CD4-positive, alpha-beta T cell treated with Interleukin-2 at 100 ng/mL for 4 hours (primary cell): Measurements from ENCODE around the gene ALB.

Source experiments
- DNase-seq: peaks from one replicate; pipeline ENCODE4 v3.0.0-alpha.2; 2020; ENCODE audit warnings: low spot score

ALB gene

GRCh38 chr4:73409012-73409862 lies 5.2 kb downstream of the ALB start:
- no peak for DNase-seq

GRCh38 chr4:73409978-73410548 lies 6.0 kb downstream of the ALB start:
- no peak for DNase-seq

GRCh38 chr4:73410916-73411730 lies 7.0 kb downstream of the ALB start:
- no peak for DNase-seq

GRCh38 chr4:73411731-73412414 lies 7.8 kb downstream of the ALB start:
- DNase-seq: no peak

- no peak for DNase-seq
These were observed 9.2 kb downstream of the ALB start for GRCh38 chr4:73413294-73413755.

- DNase-seq: no peak
These were observed 10.8 kb downstream of the ALB start for GRCh38 chr4:73414936-73415271.

GRCh38 chr4:73415807-73416238 lies 11.7 kb downstream of the ALB start:
- no peak for DNase-seq

- DNase-seq: no peak
These were observed 12.5 kb downstream of the ALB start for GRCh38 chr4:73416423-73417087.

- DNase-seq: no peak
These were observed 13.3 kb downstream of the ALB start for GRCh38 chr4:73417342-73417741.

GRCh38 chr4:73417973-73418372 lies 13.9 kb downstream of the ALB start:
- no peak for DNase-seq

GRCh38 chr4:73418677-73419076 lies 14.6 kb downstream of the ALB start:
- DNase-seq: no peak

- no peak for DNase-seq
These were observed 15.3 kb downstream of the ALB start for GRCh38 chr4:73419106-73420038.

- DNase-seq: no peak
These were observed 16.5 kb downstream of the ALB start for GRCh38 chr4:73420615-73421014.

GRCh38 chr4:73421708-73422457 lies 17.8 kb downstream of the ALB start:
- DNase-seq: no peak

- DNase-seq: no peak
These were observed 18.3 kb downstream of the ALB start for GRCh38 chr4:73422458-73422752.

GRCh38 chr4:73423184-73423583 lies 19.1 kb downstream of the ALB start:
- no peak for DNase-seq

- no peak for DNase-seq
These were observed 22.6 kb downstream of the ALB start for GRCh38 chr4:73426666-73427065.

GRCh38 chr4:73429118-73429517 lies 25.0 kb downstream of the ALB start:
- DNase-seq: no peak

GRCh38 chr4:73429826-73430587 lies 25.9 kb downstream of the ALB start:
- no peak for DNase-seq
